H1 (cell line): ENCODE measurements around the gene PLPPR2. TPM values are rescaled to one million over a fixed set of nuclear protein-coding genes. Genes with fewer than 3 reads are reported as not detected.

Experiments
- CREB1 ChIP-seq: IDR thresholded peaks from 2 replicates; pipeline ENCODE4 v1.6.1; 2012; ENCODE audit warnings: inconsistent platforms
- EP300 ChIP-seq, 2 experiments: IDR thresholded peaks; 1 replicate in 1 of 2; 2 replicates in 1 of 2; pipeline ENCODE4 v1.6.1; 2011 to 2012; ENCODE audit warnings: low read depth in 2 of 2, low read length in 2 of 2, mild to moderate bottlenecking in 2 of 2, borderline replicate concordance in 1 of 2, inconsistent platforms in 1 of 2, moderate library complexity in 1 of 2
- EZH2 ChIP-seq: fragments of 200-600 bp; sonication (generic); IDR thresholded peaks from 2 replicates; pipeline ENCODE4 v1.7.1; 2012; ENCODE audit warnings: low read depth, mild to moderate bottlenecking, moderate library complexity, low read length, inconsistent platforms; ENCODE audit not compliant: severe bottlenecking
- HDAC6 ChIP-seq: IDR thresholded peaks from one replicate; pipeline ENCODE4 v1.7.1; 2012; ENCODE audit warnings: low read depth, mild to moderate bottlenecking, inconsistent platforms, low read length, moderate library complexity
- KDM1A ChIP-seq: fragments of 200-600, 300-600 bp; sonication (generic); IDR thresholded peaks from 2 replicates; pipeline ENCODE4 v1.7.1; 2016; ENCODE audit warnings: mild to moderate bottlenecking, low read length, borderline replicate concordance
- RBBP5 ChIP-seq: IDR thresholded peaks from 2 replicates; pipeline ENCODE4 v1.7.1; 2012; ENCODE audit warnings: low read depth, mild to moderate bottlenecking, inconsistent platforms, low read length, moderate library complexity, borderline replicate concordance
- RNF2 ChIP-seq: fragments of 200-900, 300-1000 bp; sonication (generic); IDR thresholded peaks from 2 replicates; pipeline ENCODE4 v1.7.1; 2016; ENCODE audit warnings: borderline replicate concordance, low read depth, mild to moderate bottlenecking, antibody characterized with exemption, low read length; ENCODE audit not compliant: poor library complexity, severe bottlenecking; ENCODE audit errors: missing control alignments
- RXRA ChIP-seq: IDR thresholded peaks from 2 replicates; pipeline ENCODE4 v1.6.1; 2011; ENCODE audit warnings: low read depth, mild to moderate bottlenecking, low read length, moderate library complexity; ENCODE audit not compliant: insufficient read depth
- polyA plus RNA-seq, 7 experiments: library from polyadenylated mRNA; depleted of rRNA in 3 of 7; stranded (reverse) in 5 of 7; unstranded in 2 of 7; fragments of >200 nt in 5 of 7; fragments of 200-250 nt in 2 of 7; gene quantifications; 1 replicate in 5 of 7; 2 replicates in 1 of 7; 4 replicates in 1 of 7; pipeline versions ENCODE4 v1.2.1 to v1.2.3, GENCODE V29; 2011 to 2013; ENCODE audit warnings: missing spikeins in 2 of 7, mixed read lengths in 2 of 7
- total RNA-seq: library from RNA; stranded (reverse); fragmentation: NEBNext Ultra II Directional; extraction: Animal tissue kit (Norgen Biotek cat#: 25700); gene quantifications from 2 replicates; pipeline ENCODE4 v1.2.1, GENCODE V29; 2021

The PLPPR2 gene
- total and polyA plus RNA-seq, 2 of the 8 experiments (the other 6 are each of a cell fraction or from before 2014, with no cell fraction given) = 7.2 to 11.7 TPM

DNA sequence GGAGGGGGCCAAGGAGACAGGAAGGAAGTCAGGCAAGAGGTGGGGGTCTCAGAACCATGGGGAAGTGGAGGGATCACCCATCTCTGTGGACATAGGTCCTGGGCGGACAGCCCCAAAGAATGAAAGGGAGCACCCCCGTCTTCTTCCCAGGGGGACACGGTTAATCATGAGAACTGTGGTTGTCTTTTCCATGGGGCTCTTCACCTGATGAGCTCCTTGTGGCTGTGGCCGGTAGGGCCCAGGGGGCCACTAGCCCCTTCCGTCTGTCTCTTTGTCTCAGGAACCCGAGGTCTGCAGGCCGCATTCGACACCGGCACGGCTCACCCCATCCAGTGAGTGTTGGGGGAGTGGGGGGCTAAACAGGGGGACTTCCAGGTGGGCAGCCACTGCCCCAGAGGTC, 8.6 kb downstream of the PLPPR2 start (continued):
- TF ChIP-seq EP300 (IDR thresholded peaks at IDR 0.05; ENCODE audit: borderline replicate concordance in 1 of 2, low read depth in 2 of 2, low read length in 2 of 2) = no peak
- TF ChIP-seq HDAC6 = no peak
- no peak for TF ChIP-seq RXRA
- TF ChIP-seq CREB1 = no peak
- TF ChIP-seq RBBP5 = no peak
- no peak for TF ChIP-seq RNF2
- no peak for TF ChIP-seq EZH2
- no peak for TF ChIP-seq KDM1A
